GM21528 (cell line): ENCODE measurements around the gene USP37.

Source experiments
- ATAC-seq: cut with Tn5 transposase; IDR thresholded peaks from one replicate; pipeline ENCODE4 v1.9.1; 2021; ENCODE audit warnings: mild to moderate bottlenecking, moderate library complexity; ENCODE audit not compliant: unreplicated experiment, low FRiP score

The USP37 gene

GRCh38 chr2:218479595-218479994 lies 88.6 kb downstream of the USP37 start:
- no peak for ATAC-seq

DNA sequence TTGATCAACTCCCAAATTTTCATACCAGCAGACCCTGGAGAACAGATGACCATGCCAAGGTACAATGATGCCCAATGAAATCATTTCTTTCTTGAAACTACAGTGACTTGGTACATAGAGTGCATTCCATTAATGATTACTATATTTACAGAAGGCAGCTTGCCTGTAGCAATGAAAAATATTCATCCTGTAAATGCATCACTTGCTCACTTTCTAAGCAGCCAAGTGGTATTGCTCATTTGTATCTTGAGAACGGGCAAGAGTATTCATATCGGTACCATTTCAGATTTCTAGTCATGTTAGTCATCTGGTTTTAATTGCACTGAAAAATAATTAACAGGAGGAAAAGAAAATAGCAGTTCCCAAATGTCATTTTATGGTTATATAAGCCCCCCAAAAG lies 89.6 kb downstream of the USP37 start:
- no peak for ATAC-seq

DNA sequence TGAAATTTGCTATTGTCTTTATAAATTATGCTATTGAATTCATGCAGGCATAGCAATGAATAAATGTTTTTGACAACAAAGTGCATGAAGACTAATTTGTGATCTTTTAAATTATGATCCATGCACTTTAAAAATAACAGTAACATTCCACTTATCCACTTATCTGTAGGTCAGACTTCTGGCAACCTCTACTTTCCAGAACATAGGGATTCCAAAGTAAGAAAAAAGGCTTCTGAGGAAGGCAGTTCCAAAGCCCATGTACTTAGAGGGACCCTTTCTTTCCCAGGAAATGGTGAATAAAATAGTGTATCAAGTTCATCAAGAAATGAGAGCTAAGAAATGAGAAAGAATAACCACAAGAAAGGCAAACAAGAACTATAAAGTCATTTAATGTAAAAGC lies 90.9 kb downstream of the USP37 start:
- no peak for ATAC-seq

- no peak for ATAC-seq
Observed at GRCh38 chr2:218476676-218477075, 91.5 kb downstream of the USP37 start.

- no peak for ATAC-seq
Observed at GRCh38 chr2:218474527-218474926, 93.6 kb downstream of the USP37 start.

- ATAC-seq: no peak
Observed at GRCh38 chr2:218472988-218473387, 95.2 kb downstream of the USP37 start.

GRCh38 chr2:218471982-218472381 lies 96.2 kb downstream of the USP37 start:
- no peak for ATAC-seq

- ATAC-seq: no peak
Observed at GRCh38 chr2:218471036-218471435, 97.1 kb downstream of the USP37 start.

- ATAC-seq: no peak
Observed at GRCh38 chr2:218470448-218470847, 97.7 kb downstream of the USP37 start.

DNA sequence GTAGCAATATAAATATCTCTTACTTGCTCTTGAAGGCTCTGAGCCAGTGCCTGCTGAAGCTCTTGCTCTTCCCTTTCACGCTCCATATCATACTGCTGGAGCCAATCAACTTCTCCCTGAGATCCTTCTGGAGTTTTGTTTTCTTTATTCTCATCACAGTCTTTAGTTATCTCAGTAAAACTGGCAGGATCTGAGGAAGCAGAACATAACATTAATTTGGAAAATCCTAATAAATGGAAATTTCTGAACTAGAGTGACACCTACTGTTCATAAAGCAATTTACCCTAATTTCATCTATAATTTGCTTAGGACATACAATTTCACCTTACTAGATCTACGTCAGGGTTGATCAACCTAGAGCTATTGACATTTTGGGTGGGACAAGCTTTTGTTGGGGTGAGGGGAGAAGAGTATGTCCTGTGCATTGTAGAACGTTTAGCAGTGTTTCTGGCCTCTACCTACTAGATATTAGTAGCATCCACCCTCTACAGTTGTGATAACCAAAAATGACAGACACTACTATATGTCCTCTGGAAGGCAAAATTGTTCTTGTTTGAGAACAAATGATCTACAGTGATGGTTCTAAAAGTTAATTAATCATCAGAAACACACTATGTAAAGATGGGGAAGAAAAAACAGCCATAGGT lies 102.0 kb downstream of the USP37 start:
- no peak for ATAC-seq

GRCh38 chr2:218458598-218458997 lies 109.6 kb downstream of the USP37 start:
- ATAC-seq: no peak

DNA sequence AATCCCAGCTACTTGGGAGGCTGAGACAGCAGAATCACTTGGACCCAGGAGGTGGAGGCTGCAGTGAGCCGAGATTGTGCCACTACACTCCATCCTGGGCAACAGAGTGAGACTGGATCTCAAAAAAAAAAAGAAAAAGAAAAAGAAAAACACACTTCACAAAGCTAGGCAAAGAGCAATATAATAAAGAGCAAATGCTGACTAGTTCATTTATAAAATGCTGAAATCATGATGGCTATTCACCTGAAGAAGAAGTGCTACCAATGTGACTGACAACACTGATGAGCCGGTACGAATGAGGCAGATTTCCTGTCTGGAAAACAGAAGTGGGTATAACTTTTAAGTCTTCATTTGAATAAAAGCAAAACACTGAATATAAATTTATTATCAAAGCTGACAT lies 111.3 kb downstream of the USP37 start:
- ATAC-seq: no peak

GRCh38 chr2:218452079-218452478 lies 116.1 kb downstream of the USP37 start:
- no peak for ATAC-seq

GRCh38 chr2:218448934-218449333 lies 119.2 kb downstream of the USP37 start:
- ATAC-seq: no peak

- ATAC-seq: no peak
Observed at GRCh38 chr2:218447072-218447471, 121.1 kb downstream of the USP37 start.

GRCh38 chr2:218446547-218446946 lies 121.6 kb downstream of the USP37 start:
- ATAC-seq: no peak

GRCh38 chr2:218445602-218446001 lies 122.5 kb downstream of the USP37 start:
- no peak for ATAC-seq

GRCh38 chr2:218444692-218445357 lies 123.3 kb downstream of the USP37 start:
- ATAC-seq: no peak

GRCh38 chr2:218438596-218438995 lies 129.6 kb downstream of the USP37 start:
- ATAC-seq: no peak

DNA sequence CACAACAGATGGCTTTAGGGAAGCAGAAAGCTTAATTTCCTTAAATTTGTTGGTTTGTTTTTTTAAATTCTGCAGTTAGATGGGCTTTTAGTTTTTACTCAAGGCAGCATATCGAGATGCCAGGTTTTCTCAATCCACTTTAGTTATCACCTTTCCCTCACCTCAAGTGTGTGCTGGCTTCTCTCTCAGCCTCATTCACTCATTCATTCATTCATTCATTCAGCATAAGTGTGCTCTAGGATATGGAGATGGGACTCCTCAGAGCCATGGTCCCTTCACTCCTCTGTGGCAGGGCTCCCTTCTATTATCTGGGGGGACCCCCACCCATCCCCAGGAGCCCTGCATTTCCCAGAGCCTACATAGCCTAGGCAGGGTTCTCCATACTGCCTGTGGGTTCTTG lies 130.2 kb downstream of the USP37 start:
- no peak for ATAC-seq

DNA sequence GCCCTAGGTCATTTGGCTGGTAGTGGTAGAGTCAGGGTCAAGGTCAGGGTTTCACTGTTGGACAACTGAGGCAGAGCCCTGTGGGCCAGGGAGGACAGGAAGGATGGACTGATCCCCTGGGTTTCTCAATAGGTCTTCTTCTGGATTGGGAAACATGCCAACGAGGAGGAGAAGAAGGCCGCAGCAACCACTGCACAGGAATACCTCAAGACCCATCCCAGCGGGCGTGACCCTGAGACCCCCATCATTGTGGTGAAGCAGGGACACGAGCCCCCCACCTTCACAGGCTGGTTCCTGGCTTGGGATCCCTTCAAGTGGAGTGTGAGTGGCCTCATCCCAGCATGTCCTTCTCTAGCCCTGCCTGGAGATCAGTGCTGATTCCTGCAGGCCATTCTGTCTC lies 131.2 kb downstream of the USP37 start:
- no peak for ATAC-seq
